WERI-Rb-1 (cell line): ENCODE results near the gene WDR35.

ENCODE experiments used
- DNase-seq: peaks from one replicate; pipeline ENCODE4 v3.0.0-alpha.2; 2020
- H3K27ac ChIP-seq: fragments of 250-450 bp; sonication (Bioruptor Pico); 2 replicates; pipeline ENCODE4 v1.5.1; 2020; ENCODE audit warnings: mild to moderate bottlenecking, moderate library complexity
- H3K27me3 ChIP-seq: fragments of 250-450 bp; sonication (Bioruptor Pico); 2 replicates; pipeline ENCODE4 v1.5.1; 2021; ENCODE audit warnings: mild to moderate bottlenecking, low read depth, moderate library complexity; ENCODE audit not compliant: insufficient read depth, severe bottlenecking
- H3K36me3 ChIP-seq: fragments of 250-450 bp; sonication (Bioruptor Pico); 2 replicates; pipeline ENCODE4 v1.5.1; 2020; ENCODE audit warnings: mild to moderate bottlenecking, moderate library complexity
- H3K4me3 ChIP-seq: 2 replicates; pipeline ENCODE4 v1.5.1; 2011; ENCODE audit warnings: low read depth, mild to moderate bottlenecking, control low read depth, low read length
- H3K9me3 ChIP-seq: fragments of 250-450 bp; sonication (Bioruptor Pico); 2 replicates; pipeline ENCODE4 v1.5.1; 2021; ENCODE audit warnings: mild to moderate bottlenecking, moderate library complexity; ENCODE audit not compliant: severe bottlenecking
- CTCF ChIP-seq: IDR thresholded peaks from 2 replicates; pipeline ENCODE4 v1.5.1; 2011; ENCODE audit warnings: low read depth, mild to moderate bottlenecking, control low read depth, inconsistent platforms, low read length

WDR35 gene

GRCh38 chr2:19944205-19944845, 45.6 kb downstream of the WDR35 start:
- TF ChIP-seq CTCF, result no peak
- DNase-seq, result no peak
- Histone ChIP-seq H3K4me3 (no peak overlapping the region), H3K36me3 (peaks cover 9% of the 10 kb centered on the region), H3K27ac (no peak overlapping the region), H3K27me3 (no peaks in the 10 kb centered on the region), H3K9me3 (no peaks in the 10 kb centered on the region)

GRCh38 chr2:19943189-19943588, 46.7 kb downstream of the WDR35 start:
- no peak overlapping the region for H3K4me3 ChIP-seq
- no peak for TF ChIP-seq CTCF
- DNase-seq, result no peak
- H3K9me3 ChIP-seq, result no peaks in the 10 kb centered on the region
- H3K36me3 ChIP-seq, result peaks cover 9% of the 10 kb centered on the region
- H3K27ac ChIP-seq, result no peak overlapping the region
- no peaks in the 10 kb centered on the region for H3K27me3 ChIP-seq

DNA sequence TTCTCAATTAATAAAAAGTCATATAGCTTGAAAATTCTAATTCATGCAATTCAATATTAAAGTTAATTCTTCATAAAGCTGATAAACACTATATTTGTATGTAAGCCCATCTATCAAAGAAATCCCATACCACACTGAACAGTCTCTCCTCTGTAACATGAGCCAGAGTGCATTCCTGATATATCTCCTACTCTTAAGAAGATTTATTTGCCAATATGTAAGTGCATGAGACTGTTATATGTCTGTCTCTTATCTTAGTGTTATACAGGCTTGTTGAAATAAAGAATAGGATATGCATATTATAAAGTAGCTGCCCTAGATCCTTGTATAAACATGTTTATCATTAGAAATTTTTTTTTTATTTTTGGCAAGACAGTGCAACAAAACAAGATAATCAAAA, 47.7 kb downstream of the WDR35 start:
- Histone ChIP-seq H3K27me3 (no peaks in the 10 kb centered on the region), H3K27ac (no peak overlapping the region), H3K4me3 (no peak overlapping the region), H3K9me3 (no peaks in the 10 kb centered on the region), H3K36me3 (peaks cover 17% of the 10 kb centered on the region)
- no peak for DNase-seq
- no peak for TF ChIP-seq CTCF

DNA sequence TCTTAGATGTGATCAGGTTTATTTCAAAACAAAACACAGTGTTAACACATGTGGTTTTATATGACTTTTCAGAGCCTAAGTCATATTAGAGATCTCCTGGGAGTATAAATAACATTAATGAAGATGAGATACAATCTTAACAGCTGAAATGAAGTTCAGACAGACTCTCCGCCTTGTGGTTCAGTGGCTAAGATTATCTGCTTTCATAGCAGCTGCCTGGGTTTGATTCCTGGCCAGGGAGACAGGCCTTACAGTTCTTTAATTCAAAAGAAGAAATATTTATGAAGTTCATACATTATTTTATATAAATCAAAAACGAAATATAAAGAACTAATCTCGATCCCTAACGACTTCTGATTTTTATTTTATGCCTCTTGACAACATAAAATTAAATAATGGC, 52.9 kb downstream of the WDR35 start:
- Histone ChIP-seq H3K36me3 (peaks cover 30% of the 10 kb centered on the region), H3K27me3 (no peaks in the 10 kb centered on the region), H3K27ac (no peak overlapping the region), H3K9me3 (no peaks in the 10 kb centered on the region), H3K4me3 (no peak overlapping the region)
- DNase-seq, result no peak
- no peak for TF ChIP-seq CTCF

GRCh38 chr2:19936203-19936602, 53.7 kb downstream of the WDR35 start:
- TF ChIP-seq CTCF, result no peak
- Histone ChIP-seq H3K27me3 (no peaks in the 10 kb centered on the region), H3K36me3 (peaks cover 29% of the 10 kb centered on the region), H3K27ac (no peak overlapping the region), H3K4me3 (no peak overlapping the region), H3K9me3 (no peaks in the 10 kb centered on the region)
- no peak for DNase-seq

DNA sequence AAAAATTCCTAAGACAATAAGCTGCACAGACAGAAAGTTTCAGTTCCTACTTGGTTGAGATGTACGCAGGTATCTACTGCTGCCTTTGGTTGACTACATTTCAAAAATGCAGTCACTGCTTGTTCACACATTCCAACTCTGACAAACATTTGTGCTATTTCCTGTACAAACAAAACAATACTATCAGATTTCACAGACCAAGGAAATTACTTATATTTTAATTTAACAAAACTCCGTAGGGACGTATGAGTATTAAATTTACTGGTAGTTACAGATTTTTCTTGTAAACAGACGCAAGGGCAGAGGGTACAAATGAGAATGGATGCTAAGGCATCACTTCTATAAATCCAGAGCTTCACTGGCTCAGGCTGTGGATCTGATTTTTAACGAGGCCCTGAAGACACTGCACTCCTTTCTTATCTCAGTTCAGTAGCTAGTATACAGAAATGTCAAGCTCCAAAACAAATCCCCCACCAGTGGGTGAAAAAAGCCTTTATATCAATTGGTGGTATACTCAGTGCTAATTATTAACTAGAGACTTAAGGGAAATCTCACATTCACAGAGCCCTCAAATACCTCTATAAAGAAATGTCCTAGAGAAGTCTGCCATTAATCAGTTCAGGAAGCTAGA, 56.4 kb downstream of the WDR35 start:
- no peaks in the 10 kb centered on the region for H3K27me3 ChIP-seq
- no peak overlapping the region for H3K27ac ChIP-seq
- no peak for DNase-seq
- H3K9me3 ChIP-seq, result peaks cover 2% of the 10 kb centered on the region
- TF ChIP-seq CTCF, result no peak
- H3K4me3 ChIP-seq, result no peak overlapping the region
- H3K36me3 ChIP-seq, result peaks cover 47% of the 10 kb centered on the region
